ENCODE results near the gene CT45A7.
"Not testable (repeated sequence)": the region's sequence is repeated elsewhere in the genome, so short reads cannot be mapped to it uniquely, and the experiment has no call there.

DNA sequence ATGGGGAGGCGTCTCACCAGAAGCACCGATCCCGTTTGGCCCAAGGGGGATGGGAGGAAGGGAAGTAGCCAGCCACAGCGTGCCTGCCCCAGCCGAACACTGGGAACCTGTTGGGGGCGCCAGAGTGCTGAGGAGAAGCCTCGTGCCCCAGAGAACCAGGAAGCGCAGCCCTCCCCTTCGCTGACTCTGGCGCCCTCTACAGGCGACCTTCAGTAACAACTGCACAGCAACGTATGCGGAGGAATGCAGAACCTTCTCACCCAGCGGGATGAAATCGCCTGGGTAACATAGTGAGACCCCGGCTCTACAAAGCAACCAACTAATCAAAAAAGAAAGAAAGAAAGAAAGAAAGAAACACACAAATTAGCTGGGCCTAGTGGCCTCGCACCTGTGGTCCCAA lies 17.4 kb upstream of the CT45A7 start, which contains the start of gene CT45A8:
- TF ChIP-seq, protein P1, sequence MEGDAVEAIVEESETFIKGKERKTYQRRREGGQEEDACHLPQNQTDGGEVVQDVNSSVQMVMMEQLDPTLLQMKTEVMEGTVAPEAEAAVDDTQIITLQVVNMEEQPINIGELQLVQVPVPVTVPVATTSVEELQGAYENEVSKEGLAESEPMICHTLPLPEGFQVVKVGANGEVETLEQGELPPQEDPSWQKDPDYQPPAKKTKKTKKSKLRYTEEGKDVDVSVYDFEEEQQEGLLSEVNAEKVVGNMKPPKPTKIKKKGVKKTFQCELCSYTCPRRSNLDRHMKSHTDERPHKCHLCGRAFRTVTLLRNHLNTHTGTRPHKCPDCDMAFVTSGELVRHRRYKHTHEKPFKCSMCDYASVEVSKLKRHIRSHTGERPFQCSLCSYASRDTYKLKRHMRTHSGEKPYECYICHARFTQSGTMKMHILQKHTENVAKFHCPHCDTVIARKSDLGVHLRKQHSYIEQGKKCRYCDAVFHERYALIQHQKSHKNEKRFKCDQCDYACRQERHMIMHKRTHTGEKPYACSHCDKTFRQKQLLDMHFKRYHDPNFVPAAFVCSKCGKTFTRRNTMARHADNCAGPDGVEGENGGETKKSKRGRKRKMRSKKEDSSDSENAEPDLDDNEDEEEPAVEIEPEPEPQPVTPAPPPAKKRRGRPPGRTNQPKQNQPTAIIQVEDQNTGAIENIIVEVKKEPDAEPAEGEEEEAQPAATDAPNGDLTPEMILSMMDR (conservative IDR thresholded peaks at IDR 0.05; ENCODE audit: low read depth, low read length): not testable (repeated sequence)
- TF ChIP-seq, protein P2, sequence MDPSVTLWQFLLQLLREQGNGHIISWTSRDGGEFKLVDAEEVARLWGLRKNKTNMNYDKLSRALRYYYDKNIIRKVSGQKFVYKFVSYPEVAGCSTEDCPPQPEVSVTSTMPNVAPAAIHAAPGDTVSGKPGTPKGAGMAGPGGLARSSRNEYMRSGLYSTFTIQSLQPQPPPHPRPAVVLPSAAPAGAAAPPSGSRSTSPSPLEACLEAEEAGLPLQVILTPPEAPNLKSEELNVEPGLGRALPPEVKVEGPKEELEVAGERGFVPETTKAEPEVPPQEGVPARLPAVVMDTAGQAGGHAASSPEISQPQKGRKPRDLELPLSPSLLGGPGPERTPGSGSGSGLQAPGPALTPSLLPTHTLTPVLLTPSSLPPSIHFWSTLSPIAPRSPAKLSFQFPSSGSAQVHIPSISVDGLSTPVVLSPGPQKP (IDR thresholded peaks at IDR 0.05; ENCODE audit: borderline replicate concordance, low read depth, low read length): not testable (repeated sequence)
- TF ChIP-seq MAFK (IDR thresholded peaks at IDR 0.05; ENCODE audit: low read depth, low read length); POLR2A (IDR thresholded peaks at IDR 0.05; ENCODE audit: low read depth, low read length); RAD21 (IDR thresholded peaks at IDR 0.05; ENCODE audit: low read length); RCOR1 (IDR thresholded peaks at IDR 0.05; ENCODE audit: insufficient replicate concordance, low read length): not testable (repeated sequence)
- TF ChIP-seq, protein P3, sequence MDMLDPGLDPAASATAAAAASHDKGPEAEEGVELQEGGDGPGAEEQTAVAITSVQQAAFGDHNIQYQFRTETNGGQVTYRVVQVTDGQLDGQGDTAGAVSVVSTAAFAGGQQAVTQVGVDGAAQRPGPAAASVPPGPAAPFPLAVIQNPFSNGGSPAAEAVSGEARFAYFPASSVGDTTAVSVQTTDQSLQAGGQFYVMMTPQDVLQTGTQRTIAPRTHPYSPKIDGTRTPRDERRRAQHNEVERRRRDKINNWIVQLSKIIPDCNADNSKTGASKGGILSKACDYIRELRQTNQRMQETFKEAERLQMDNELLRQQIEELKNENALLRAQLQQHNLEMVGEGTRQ (IDR thresholded peaks at IDR 0.05; ENCODE audit: low read depth, low read length): not testable (repeated sequence)

Data from IMR-90 (cell line).